OCI-LY3 (cell line): Measurements from ENCODE around the gene DUSP7.

ENCODE experiments used
- H2AFZ ChIP-seq: fragments of 200-600, 300-600 bp; shearing (Covaris generic); 2 replicates; pipeline ENCODE4 v1.6.0; 2014; ENCODE audit warnings: antibody characterized with exemption, low read depth, low read length
- H3K27ac ChIP-seq: fragments of 200-600, 300-600 bp; sonication (generic); 2 replicates; pipeline ENCODE4 v1.5.1; 2014; ENCODE audit warnings: mild to moderate bottlenecking, low read length, moderate library complexity, mixed read lengths
- H3K27me3 ChIP-seq: fragments of 200-600, 300-600 bp; sonication (generic); 2 replicates; pipeline ENCODE4 v1.6.1; 2014; ENCODE audit warnings: low read depth, low read length, mixed read lengths
- H3K36me3 ChIP-seq: fragments of 200-600, 300-600 bp; sonication (generic); replicated peaks from 2 replicates; pipeline ENCODE3; 2014; ENCODE audit warnings: low read depth, low read length, mixed read lengths
- H3K4me1 ChIP-seq: fragments of 300-600, 200-600 bp; sonication (generic); 2 replicates; pipeline ENCODE4 v1.6.1; 2014; ENCODE audit warnings: low read length, mixed read lengths
- H3K4me2 ChIP-seq: fragments of 200-600, 300-600 bp; sonication (generic); 2 replicates; pipeline ENCODE4 v1.6.1; 2014; ENCODE audit warnings: low read length, mixed read lengths
- H3K4me3 ChIP-seq: fragments of 300-600, 200-600 bp; sonication (generic); 2 replicates; pipeline ENCODE4 v1.5.1; 2014; ENCODE audit warnings: antibody characterized with exemption, mild to moderate bottlenecking, low read length, moderate library complexity
- H3K79me2 ChIP-seq: fragments of 300-600, 200-600 bp; shearing (Covaris generic); 2 replicates; pipeline ENCODE4 v1.6.1; 2014; ENCODE audit warnings: mild to moderate bottlenecking, low read length, mixed read lengths
- H3K9ac ChIP-seq: fragments of 300-600, 200-600 bp; shearing (Covaris generic); 2 replicates; pipeline ENCODE4 v1.6.0; 2014; ENCODE audit warnings: mild to moderate bottlenecking, low read length, moderate library complexity
- H3K9me3 ChIP-seq: fragments of 200-600, 300-600 bp; shearing (Covaris generic); 2 replicates; pipeline ENCODE4 v1.6.1; 2014; ENCODE audit warnings: low read length, mixed read lengths; ENCODE audit not compliant: insufficient read depth
- H4K20me1 ChIP-seq: fragments of 200-600, 300-600 bp; sonication (generic); 2 replicates; pipeline ENCODE4 v1.6.1; 2016; ENCODE audit warnings: low read length, mixed read lengths; ENCODE audit not compliant: insufficient read depth
- CTCF ChIP-seq: fragments of 200-600, 300-600 bp; sonication (generic); IDR thresholded peaks from 2 replicates; pipeline ENCODE4 v1.5.1; 2014; ENCODE audit warnings: antibody characterized with exemption, low read length, low read depth
- EZH2phosphoT487 ChIP-seq: fragments of 200-600 bp; shearing (Covaris generic); IDR thresholded peaks from 2 replicates; pipeline ENCODE4 v1.6.1; 2018; ENCODE audit warnings: antibody characterized with exemption, mixed run types, low read depth

The DUSP7 gene

GRCh38 chr3:52097851-52098507 lies 41.6 kb upstream of the DUSP7 start:
- Histone ChIP-seq H3K27ac (no peak overlapping the region), H3K79me2 (no peaks in the 10 kb centered on the region), H3K9ac (no peak overlapping the region), H3K27me3 (no peaks in the 10 kb centered on the region), H3K36me3 (peaks cover 35% of the 10 kb centered on the region), H3K4me1 (no peaks in the 10 kb centered on the region), H4K20me1 (no peaks in the 10 kb centered on the region), H3K4me2 (no peak overlapping the region), H2AFZ (no peak overlapping the region), H3K4me3 (no peak overlapping the region), H3K9me3 (peaks cover 6% of the 10 kb centered on the region; the same call in 1 of the 2 replicates)
- TF ChIP-seq CTCF, result no peak
- no peak for TF ChIP-seq EZH2phosphoT487

GRCh38 chr3:52095990-52096775 lies 39.8 kb upstream of the DUSP7 start:
- Histone ChIP-seq H3K4me3 (no peak overlapping the region), H3K36me3 (peaks cover 19% of the 10 kb centered on the region), H3K4me2 (no peak overlapping the region), H4K20me1 (no peaks in the 10 kb centered on the region), H3K27ac (no peak overlapping the region), H3K27me3 (no peaks in the 10 kb centered on the region), H3K9ac (no peak overlapping the region), H2AFZ (no peak overlapping the region), H3K79me2 (no peaks in the 10 kb centered on the region), H3K4me1 (no peaks in the 10 kb centered on the region), H3K9me3 (0 out of 2 replicates have a peak, but pooled peaks cover under 1% of the 10 kb centered on the region)
- TF ChIP-seq EZH2phosphoT487 (no peak), CTCF (no peak)

- Histone ChIP-seq H3K9ac (no peak overlapping the region), H3K36me3 (peaks cover 10% of the 10 kb centered on the region), H3K4me1 (no peaks in the 10 kb centered on the region), H3K27ac (no peak overlapping the region), H3K9me3 (no peaks in the 10 kb centered on the region), H3K4me2 (no peak overlapping the region), H3K27me3 (no peaks in the 10 kb centered on the region), H3K4me3 (no peak overlapping the region), H4K20me1 (no peaks in the 10 kb centered on the region), H2AFZ (no peak overlapping the region), H3K79me2 (no peaks in the 10 kb centered on the region)
- TF ChIP-seq CTCF (no peak), EZH2phosphoT487 (no peak)
These were observed 38.5 kb upstream of the DUSP7 start for GRCh38 chr3:52094571-52095485.
